HPDE6-E6E7 (cell line): ENCODE data around the gene PTPRO.

Experiments used
- DNase-seq: peaks from one replicate; pipeline ENCODE4 v3.0.0; 2011; ENCODE audit warnings: missing footprints; ENCODE audit errors: extremely low spot score

The PTPRO gene

GRCh38 chr12:15646581-15646980, 324.3 kb downstream of the PTPRO start:
- DNase-seq = no peak
